Neural cell (in vitro differentiated cells): ENCODE measurements around the gene WASF3.

Experiments
- EP300 ChIP-seq: fragments of 450-650 bp; conservative IDR thresholded peaks from 2 replicates; pipeline ENCODE4 v1.6.1; 2014; ENCODE audit warnings: antibody characterized with exemption, mild to moderate bottlenecking, moderate library complexity; ENCODE audit not compliant: poor library complexity, severe bottlenecking
- EZH2 ChIP-seq: fragments of 200-600, 300-800 bp; shearing (Covaris generic), sonication (generic); IDR thresholded peaks from 2 replicates; pipeline ENCODE4 v1.6.1; 2014; ENCODE audit warnings: antibody characterized with exemption, low read length, borderline replicate concordance, mild to moderate bottlenecking; ENCODE audit not compliant: insufficient read depth, poor library complexity, severe bottlenecking
- POLR2AphosphoS5 ChIP-seq: IDR thresholded peaks from 2 replicates; pipeline ENCODE4 v1.6.1; 2012
- RAD21 ChIP-seq: fragments of 450-650 bp; conservative IDR thresholded peaks from 2 replicates; pipeline ENCODE4 v1.6.1; 2014; ENCODE audit warnings: antibody characterized with exemption, mild to moderate bottlenecking, moderate library complexity
- SMC3 ChIP-seq: fragments of 450-650 bp; conservative IDR thresholded peaks from 2 replicates; pipeline ENCODE4 v1.6.1; 2014; ENCODE audit warnings: antibody characterized with exemption, mild to moderate bottlenecking, moderate library complexity; ENCODE audit not compliant: poor library complexity
- TAF1 ChIP-seq: IDR thresholded peaks from 2 replicates; pipeline ENCODE4 v1.6.1; 2012; ENCODE audit warnings: low read depth
- TF ChIP-seq, protein P1 (sequence below): IDR thresholded peaks from 2 replicates; pipeline ENCODE4 v1.6.1; 2012; ENCODE audit warnings: borderline replicate concordance
- TF ChIP-seq, protein P2 (sequence below): fragments of 450-650 bp; IDR thresholded peaks from 2 replicates; pipeline ENCODE4 v1.5.1; 2014; ENCODE audit warnings: antibody characterized with exemption, mild to moderate bottlenecking, moderate library complexity; ENCODE audit not compliant: poor library complexity, severe bottlenecking

DNA sequence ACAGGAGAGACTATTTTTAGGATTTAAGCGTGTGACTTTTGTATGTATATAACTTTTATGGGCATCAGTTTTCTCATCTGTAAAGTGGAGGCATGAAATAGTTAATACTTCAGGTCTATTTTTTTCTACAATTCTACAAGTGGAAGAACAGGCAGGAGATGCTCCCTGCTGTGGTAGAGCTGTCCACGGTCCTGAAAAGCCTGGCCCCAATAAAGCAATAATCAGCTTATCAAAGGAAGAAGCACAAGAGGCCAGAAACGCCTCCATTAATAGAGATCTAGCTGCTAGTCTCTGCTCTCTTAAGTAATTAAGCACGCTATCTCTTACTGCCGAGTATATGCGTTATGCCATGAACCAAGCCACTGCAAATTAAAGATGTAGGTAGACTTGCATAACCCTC is 28.0 kb upstream of the WASF3 start:
- TF ChIP-seq EP300 (no peak), POLR2AphosphoS5 (no peak), RAD21 (no peak), EZH2 (no peak), SMC3 (no peak), TAF1 (no peak)
- TF ChIP-seq, protein P1, sequence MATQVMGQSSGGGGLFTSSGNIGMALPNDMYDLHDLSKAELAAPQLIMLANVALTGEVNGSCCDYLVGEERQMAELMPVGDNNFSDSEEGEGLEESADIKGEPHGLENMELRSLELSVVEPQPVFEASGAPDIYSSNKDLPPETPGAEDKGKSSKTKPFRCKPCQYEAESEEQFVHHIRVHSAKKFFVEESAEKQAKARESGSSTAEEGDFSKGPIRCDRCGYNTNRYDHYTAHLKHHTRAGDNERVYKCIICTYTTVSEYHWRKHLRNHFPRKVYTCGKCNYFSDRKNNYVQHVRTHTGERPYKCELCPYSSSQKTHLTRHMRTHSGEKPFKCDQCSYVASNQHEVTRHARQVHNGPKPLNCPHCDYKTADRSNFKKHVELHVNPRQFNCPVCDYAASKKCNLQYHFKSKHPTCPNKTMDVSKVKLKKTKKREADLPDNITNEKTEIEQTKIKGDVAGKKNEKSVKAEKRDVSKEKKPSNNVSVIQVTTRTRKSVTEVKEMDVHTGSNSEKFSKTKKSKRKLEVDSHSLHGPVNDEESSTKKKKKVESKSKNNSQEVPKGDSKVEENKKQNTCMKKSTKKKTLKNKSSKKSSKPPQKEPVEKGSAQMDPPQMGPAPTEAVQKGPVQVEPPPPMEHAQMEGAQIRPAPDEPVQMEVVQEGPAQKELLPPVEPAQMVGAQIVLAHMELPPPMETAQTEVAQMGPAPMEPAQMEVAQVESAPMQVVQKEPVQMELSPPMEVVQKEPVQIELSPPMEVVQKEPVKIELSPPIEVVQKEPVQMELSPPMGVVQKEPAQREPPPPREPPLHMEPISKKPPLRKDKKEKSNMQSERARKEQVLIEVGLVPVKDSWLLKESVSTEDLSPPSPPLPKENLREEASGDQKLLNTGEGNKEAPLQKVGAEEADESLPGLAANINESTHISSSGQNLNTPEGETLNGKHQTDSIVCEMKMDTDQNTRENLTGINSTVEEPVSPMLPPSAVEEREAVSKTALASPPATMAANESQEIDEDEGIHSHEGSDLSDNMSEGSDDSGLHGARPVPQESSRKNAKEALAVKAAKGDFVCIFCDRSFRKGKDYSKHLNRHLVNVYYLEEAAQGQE, result peak; percentile 66
- TF ChIP-seq, protein P2, sequence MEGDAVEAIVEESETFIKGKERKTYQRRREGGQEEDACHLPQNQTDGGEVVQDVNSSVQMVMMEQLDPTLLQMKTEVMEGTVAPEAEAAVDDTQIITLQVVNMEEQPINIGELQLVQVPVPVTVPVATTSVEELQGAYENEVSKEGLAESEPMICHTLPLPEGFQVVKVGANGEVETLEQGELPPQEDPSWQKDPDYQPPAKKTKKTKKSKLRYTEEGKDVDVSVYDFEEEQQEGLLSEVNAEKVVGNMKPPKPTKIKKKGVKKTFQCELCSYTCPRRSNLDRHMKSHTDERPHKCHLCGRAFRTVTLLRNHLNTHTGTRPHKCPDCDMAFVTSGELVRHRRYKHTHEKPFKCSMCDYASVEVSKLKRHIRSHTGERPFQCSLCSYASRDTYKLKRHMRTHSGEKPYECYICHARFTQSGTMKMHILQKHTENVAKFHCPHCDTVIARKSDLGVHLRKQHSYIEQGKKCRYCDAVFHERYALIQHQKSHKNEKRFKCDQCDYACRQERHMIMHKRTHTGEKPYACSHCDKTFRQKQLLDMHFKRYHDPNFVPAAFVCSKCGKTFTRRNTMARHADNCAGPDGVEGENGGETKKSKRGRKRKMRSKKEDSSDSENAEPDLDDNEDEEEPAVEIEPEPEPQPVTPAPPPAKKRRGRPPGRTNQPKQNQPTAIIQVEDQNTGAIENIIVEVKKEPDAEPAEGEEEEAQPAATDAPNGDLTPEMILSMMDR, result no peak
